HG03095 (cell line): ENCODE data around the gene MPND.
"Not testable (repeated sequence)": the region's sequence is repeated elsewhere in the genome, so short reads cannot be mapped to it uniquely, and the experiment has no call there.

Experiments used
- ATAC-seq: cut with Tn5 transposase; IDR thresholded peaks from one replicate; pipeline ENCODE4 v1.9.1; 2021; ENCODE audit warnings: moderate library complexity; ENCODE audit not compliant: unreplicated experiment

The MPND gene

GRCh38 chr19:4319067-4319718 is 24.2 kb upstream of the MPND start:
- ATAC-seq: no peak

GRCh38 chr19:4320419-4320818 is 22.9 kb upstream of the MPND start:
- ATAC-seq: no peak

- no peak for ATAC-seq
These were observed 20.3 kb upstream of the MPND start for GRCh38 chr19:4322942-4323665.

GRCh38 chr19:4323692-4324091 is 19.7 kb upstream of the MPND start:
- no peak for ATAC-seq

- ATAC-seq: no peak
These were observed 19.1 kb upstream of the MPND start for GRCh38 chr19:4324228-4324627.

- ATAC-seq: no peak
These were observed 17.0 kb upstream of the MPND start for GRCh38 chr19:4326215-4326836.

GRCh38 chr19:4326837-4327251 is 16.5 kb upstream of the MPND start:
- ATAC-seq: no peak

- no peak for ATAC-seq
These were observed 16.0 kb upstream of the MPND start for GRCh38 chr19:4327252-4327876.

- no peak for ATAC-seq
These were observed 15.5 kb upstream of the MPND start for GRCh38 chr19:4327877-4328242.

- ATAC-seq: peak; percentile 67
These were observed 14.9 kb upstream of the MPND start for GRCh38 chr19:4328243-4328990.

- not testable (repeated sequence) for ATAC-seq
These were observed 14.2 kb upstream of the MPND start for GRCh38 chr19:4328991-4329681.

GRCh38 chr19:4329858-4330257 is 13.5 kb upstream of the MPND start:
- ATAC-seq: no peak

GRCh38 chr19:4334929-4335570 is 8.3 kb upstream of the MPND start:
- ATAC-seq: no peak

GRCh38 chr19:4337906-4338440 is 5.4 kb upstream of the MPND start:
- no peak for ATAC-seq

- ATAC-seq: no peak
These were observed 4.7 kb upstream of the MPND start, which contains the start of gene STAP2 for GRCh38 chr19:4338441-4339355. STAP2 (minus strand) TSS chr19:4338827; CDS start chr19:4338753, 74 bp downstream.

GRCh38 chr19:4342314-4342614 is 1.1 kb upstream of the MPND start:
- ATAC-seq: no peak

- peak; percentile 79 for ATAC-seq
These were observed 570 bp upstream of the MPND start for GRCh38 chr19:4342615-4343369.
